Tibial nerve (tissue), 4 donors: Measurements from ENCODE around the gene CLIP1.

Experiments used
- EP300 ChIP-seq, 2 donors: sonication (generic); formaldehyde crosslinking; IDR thresholded peaks; one replicate each; pipeline ENCODE4 v1.6.1; 2017; ENCODE audit warnings: antibody characterized with exemption in 2 of 2, mild to moderate bottlenecking in 1 of 2
- TF ChIP-seq, protein P1 (sequence below), 5 experiments: fragments of 200-600 bp in 3 of 5; fragments of 450-650 bp in 2 of 5; sonication (generic) in 3 of 5; IDR thresholded peaks; one replicate each; pipeline ENCODE4 v1.5.1; 2016 to 2019; ENCODE audit warnings: antibody characterized with exemption in 5 of 5, mild to moderate bottlenecking in 3 of 5, moderate library complexity in 2 of 5

DNA sequence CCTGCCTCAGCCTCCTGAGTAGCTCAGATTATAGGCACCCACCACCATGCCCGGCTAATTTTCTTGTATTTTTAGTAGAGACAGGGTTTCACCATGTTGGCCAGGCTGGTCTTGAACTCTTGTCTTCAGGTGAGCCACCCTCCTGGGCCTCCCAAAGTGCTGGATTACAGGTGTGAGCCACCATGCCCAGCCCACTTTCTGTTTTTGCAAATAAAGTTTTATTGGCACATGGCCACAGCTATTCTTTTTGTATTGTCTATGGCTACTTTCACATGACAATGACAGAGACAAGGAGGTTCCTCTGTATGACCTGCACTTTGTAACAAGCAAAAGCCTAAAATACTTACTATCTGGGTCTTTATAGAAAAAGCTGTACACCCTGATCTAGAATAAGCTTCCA, 176.9 kb downstream of the CLIP1 start:
- TF ChIP-seq, protein P1, sequence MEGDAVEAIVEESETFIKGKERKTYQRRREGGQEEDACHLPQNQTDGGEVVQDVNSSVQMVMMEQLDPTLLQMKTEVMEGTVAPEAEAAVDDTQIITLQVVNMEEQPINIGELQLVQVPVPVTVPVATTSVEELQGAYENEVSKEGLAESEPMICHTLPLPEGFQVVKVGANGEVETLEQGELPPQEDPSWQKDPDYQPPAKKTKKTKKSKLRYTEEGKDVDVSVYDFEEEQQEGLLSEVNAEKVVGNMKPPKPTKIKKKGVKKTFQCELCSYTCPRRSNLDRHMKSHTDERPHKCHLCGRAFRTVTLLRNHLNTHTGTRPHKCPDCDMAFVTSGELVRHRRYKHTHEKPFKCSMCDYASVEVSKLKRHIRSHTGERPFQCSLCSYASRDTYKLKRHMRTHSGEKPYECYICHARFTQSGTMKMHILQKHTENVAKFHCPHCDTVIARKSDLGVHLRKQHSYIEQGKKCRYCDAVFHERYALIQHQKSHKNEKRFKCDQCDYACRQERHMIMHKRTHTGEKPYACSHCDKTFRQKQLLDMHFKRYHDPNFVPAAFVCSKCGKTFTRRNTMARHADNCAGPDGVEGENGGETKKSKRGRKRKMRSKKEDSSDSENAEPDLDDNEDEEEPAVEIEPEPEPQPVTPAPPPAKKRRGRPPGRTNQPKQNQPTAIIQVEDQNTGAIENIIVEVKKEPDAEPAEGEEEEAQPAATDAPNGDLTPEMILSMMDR (IDR thresholded peaks at IDR 0.05): no peak
- no peak for TF ChIP-seq EP300 (IDR thresholded peaks at IDR 0.05)
